HG03280 (cell line): Measurements from ENCODE around the gene CASKIN1.

Experiments used
- ATAC-seq: cut with Tn5 transposase; IDR thresholded peaks from one replicate; pipeline ENCODE4 v1.9.1; 2021; ENCODE audit warnings: mild to moderate bottlenecking, moderate library complexity; ENCODE audit not compliant: unreplicated experiment

CASKIN1 gene

GRCh38 chr16:2194166-2194834 is 2.1 kb downstream of the CASKIN1 start:
- no peak for ATAC-seq

GRCh38 chr16:2191446-2191706 is 5.0 kb downstream of the CASKIN1 start:
- no peak for ATAC-seq

GRCh38 chr16:2190659-2191445 is 5.6 kb downstream of the CASKIN1 start:
- no peak for ATAC-seq

GRCh38 chr16:2190002-2190658 is 6.3 kb downstream of the CASKIN1 start:
- no peak for ATAC-seq

GRCh38 chr16:2189252-2189893 is 7.0 kb downstream of the CASKIN1 start:
- no peak for ATAC-seq

- no peak for ATAC-seq
These were observed 8.0 kb downstream of the CASKIN1 start for GRCh38 chr16:2188395-2188794.

- no peak for ATAC-seq
These were observed 9.2 kb downstream of the CASKIN1 start for GRCh38 chr16:2187212-2187611.

- ATAC-seq, result no peak
These were observed 9.9 kb downstream of the CASKIN1 start for GRCh38 chr16:2186505-2186904.

- no peak for ATAC-seq
These were observed 10.3 kb downstream of the CASKIN1 start for GRCh38 chr16:2186064-2186463.

GRCh38 chr16:2184962-2185361 is 11.4 kb downstream of the CASKIN1 start:
- ATAC-seq, result no peak

- ATAC-seq, result no peak
These were observed 12.1 kb downstream of the CASKIN1 start for GRCh38 chr16:2184346-2184745.

GRCh38 chr16:2183671-2184070 is 12.7 kb downstream of the CASKIN1 start:
- no peak for ATAC-seq

- no peak for ATAC-seq
These were observed 14.5 kb downstream of the CASKIN1 start for GRCh38 chr16:2181952-2182351.

GRCh38 chr16:2180962-2181923 is 15.2 kb downstream of the CASKIN1 start:
- no peak for ATAC-seq

GRCh38 chr16:2180461-2180860 is 15.9 kb downstream of the CASKIN1 start:
- no peak for ATAC-seq

- ATAC-seq, result no peak
These were observed 16.8 kb downstream of the CASKIN1 start for GRCh38 chr16:2179576-2179975.

- ATAC-seq, result no peak
These were observed 17.3 kb downstream of the CASKIN1 start for GRCh38 chr16:2179107-2179501.

GRCh38 chr16:2178321-2179106 is 17.9 kb downstream of the CASKIN1 start:
- no peak for ATAC-seq

- ATAC-seq, result no peak
These were observed 18.8 kb downstream of the CASKIN1 start for GRCh38 chr16:2177561-2177960.

- ATAC-seq, result no peak
These were observed 19.3 kb downstream of the CASKIN1 start for GRCh38 chr16:2177101-2177500.
